Gastrocnemius medialis (tissue), 4 donors: ENCODE data around the gene GIMAP6.

ENCODE experiments used
- POLR2A ChIP-seq, 2 donors: fragments of 450-650 bp; IDR thresholded peaks; one replicate each; pipeline ENCODE4 v1.6.1; 2017; ENCODE audit warnings: antibody characterized with exemption in 2 of 2, mild to moderate bottlenecking in 2 of 2, moderate library complexity in 2 of 2
- TF ChIP-seq, protein P1 (sequence below), 5 experiments: fragments of 450-650 bp in 3 of 5; fragments of 200-600 bp in 2 of 5; sonication (generic) in 2 of 5; IDR thresholded peaks in 4 of 5; conservative IDR thresholded peaks in 1 of 5; 1 replicate in 4 of 5; 2 replicates in 1 of 5; pipeline ENCODE4 v1.5.1; 2016 to 2019; ENCODE audit warnings: antibody characterized with exemption in 5 of 5, mild to moderate bottlenecking in 3 of 5, moderate library complexity in 3 of 5

DNA sequence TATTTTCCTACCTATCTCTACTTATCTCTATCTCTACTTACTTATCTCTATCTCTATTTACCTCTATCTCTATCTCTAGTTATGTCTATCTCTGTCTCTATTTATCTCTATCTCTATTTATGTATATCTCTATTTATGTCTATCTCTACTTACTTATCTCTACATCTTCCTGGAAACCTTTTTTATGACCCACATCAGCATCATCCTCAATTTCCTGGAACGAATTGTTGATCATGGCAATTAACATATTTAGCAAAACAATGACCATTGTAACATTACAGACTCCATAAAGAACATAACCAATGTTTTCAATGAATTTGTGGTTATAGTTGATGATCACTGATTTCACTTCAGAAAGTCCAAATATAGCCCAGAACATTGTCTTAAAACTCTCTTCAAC is 18.3 kb downstream of the GIMAP6 start:
- no peak for TF ChIP-seq POLR2A (IDR thresholded peaks at IDR 0.05)
- TF ChIP-seq, protein P1, sequence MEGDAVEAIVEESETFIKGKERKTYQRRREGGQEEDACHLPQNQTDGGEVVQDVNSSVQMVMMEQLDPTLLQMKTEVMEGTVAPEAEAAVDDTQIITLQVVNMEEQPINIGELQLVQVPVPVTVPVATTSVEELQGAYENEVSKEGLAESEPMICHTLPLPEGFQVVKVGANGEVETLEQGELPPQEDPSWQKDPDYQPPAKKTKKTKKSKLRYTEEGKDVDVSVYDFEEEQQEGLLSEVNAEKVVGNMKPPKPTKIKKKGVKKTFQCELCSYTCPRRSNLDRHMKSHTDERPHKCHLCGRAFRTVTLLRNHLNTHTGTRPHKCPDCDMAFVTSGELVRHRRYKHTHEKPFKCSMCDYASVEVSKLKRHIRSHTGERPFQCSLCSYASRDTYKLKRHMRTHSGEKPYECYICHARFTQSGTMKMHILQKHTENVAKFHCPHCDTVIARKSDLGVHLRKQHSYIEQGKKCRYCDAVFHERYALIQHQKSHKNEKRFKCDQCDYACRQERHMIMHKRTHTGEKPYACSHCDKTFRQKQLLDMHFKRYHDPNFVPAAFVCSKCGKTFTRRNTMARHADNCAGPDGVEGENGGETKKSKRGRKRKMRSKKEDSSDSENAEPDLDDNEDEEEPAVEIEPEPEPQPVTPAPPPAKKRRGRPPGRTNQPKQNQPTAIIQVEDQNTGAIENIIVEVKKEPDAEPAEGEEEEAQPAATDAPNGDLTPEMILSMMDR (IDR thresholded peaks at IDR 0.05 in 4 of 5, conservative IDR thresholded peaks at IDR 0.05 in 1 of 5), result no peak
